Ascending aorta (tissue), 2 donors: ENCODE data around the gene SEZ6L. TPM values are rescaled to one million over a fixed set of nuclear protein-coding genes. Genes with fewer than 3 reads are reported as not detected.

Source experiments
- DNase-seq, 2 donors: peaks; one replicate each; pipeline ENCODE4 v3.0.0-alpha.2; 2019; ENCODE audit warnings: low spot score in 2 of 2
- H3K27ac ChIP-seq, 2 donors: fragments of 200-600 bp; sonication (generic); one replicate each; pipeline ENCODE4 v1.5.1; 2016 to 2017; ENCODE audit warnings: mild to moderate bottlenecking in 1 of 2
- H3K27me3 ChIP-seq: fragments of 200-600 bp; sonication (generic); one replicate; pipeline ENCODE4 v1.5.1; 2017
- H3K36me3 ChIP-seq, 2 donors: fragments of 200-600 bp; sonication (generic); one replicate each; pipeline ENCODE4 v1.5.1; 2016
- H3K4me1 ChIP-seq, 2 donors: fragments of 200-600 bp; sonication (generic); one replicate each; pipeline ENCODE4 v1.5.1; 2016 to 2017; ENCODE audit warnings: mild to moderate bottlenecking in 1 of 2
- H3K4me3 ChIP-seq, 2 donors: fragments of 200-600 bp; sonication (generic); one replicate each; pipeline ENCODE4 v1.5.1; 2016 to 2017; ENCODE audit warnings: mild to moderate bottlenecking in 1 of 2
- H3K9me3 ChIP-seq, 2 donors: fragments of 200-600 bp; sonication (generic); one replicate each; pipeline ENCODE4 v1.5.1; 2016
- CTCF ChIP-seq, 3 experiments: fragments of 200-600 bp in 2 of 3; fragments of 450-650 bp in 1 of 3; sonication (generic) in 2 of 3; IDR thresholded peaks; one replicate each; pipeline ENCODE4 v1.5.1; 2016 to 2019; ENCODE audit warnings: antibody characterized with exemption in 3 of 3, mild to moderate bottlenecking in 1 of 3, moderate library complexity in 1 of 3
- intact Hi-C: fragments of 100-400 bp; cut with DNase I; formaldehyde crosslinking; loops from one replicate; pipeline ENCODE4 v1.15.1; 2023
- total RNA-seq: library from RNA; depleted of rRNA; stranded (reverse); fragments of >200 nt; gene quantifications from one replicate; pipeline ENCODE4 v1.1.0, GENCODE V29; 2016

Gene SEZ6L
- total RNA-seq, 1 donor from 2014 or later, result not detected

DNA sequence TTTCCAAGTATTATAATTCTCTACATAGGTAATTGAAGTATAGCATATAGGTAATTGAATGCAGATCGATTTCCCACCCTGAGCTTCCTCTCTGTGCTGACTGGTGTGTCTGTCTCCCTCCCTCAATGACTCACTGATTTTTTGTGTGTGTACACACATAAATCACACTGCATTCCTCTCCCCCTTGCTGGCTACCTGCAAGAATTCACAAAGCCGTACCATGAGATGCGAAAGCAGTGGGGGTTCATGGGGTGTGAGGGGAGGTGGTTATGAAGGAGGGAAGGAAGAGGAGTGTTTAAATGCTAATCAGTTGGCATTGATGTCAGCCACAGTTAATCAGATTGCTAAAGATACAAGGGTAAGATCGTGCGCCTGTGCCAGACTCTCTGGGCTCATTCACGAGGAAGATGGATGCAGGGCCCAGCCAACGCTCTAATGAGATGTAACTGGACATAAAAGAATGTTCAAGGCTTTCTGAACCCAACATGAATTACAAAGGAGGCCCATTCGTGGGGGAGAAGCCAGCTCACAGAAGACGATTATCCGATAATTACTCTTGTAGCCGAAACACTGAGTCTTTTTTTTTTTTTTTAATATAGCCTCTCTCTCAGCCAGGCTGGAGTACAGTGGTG, 107.4 kb downstream of the SEZ6L start:
- no peaks in the 10 kb centered on the region for H3K36me3 ChIP-seq
- no peak for DNase-seq
- intact Hi-C loops, result no loop called here
- no peak overlapping the region for H3K4me3 ChIP-seq
- no peaks in the 10 kb centered on the region for H3K4me1 ChIP-seq
- no peak for TF ChIP-seq CTCF (IDR thresholded peaks at IDR 0.05)
- H3K27ac ChIP-seq, result no peak overlapping the region
- no peaks in the 10 kb centered on the region for H3K27me3 ChIP-seq
- H3K9me3 ChIP-seq, result no peaks in the 10 kb centered on the region

DNA sequence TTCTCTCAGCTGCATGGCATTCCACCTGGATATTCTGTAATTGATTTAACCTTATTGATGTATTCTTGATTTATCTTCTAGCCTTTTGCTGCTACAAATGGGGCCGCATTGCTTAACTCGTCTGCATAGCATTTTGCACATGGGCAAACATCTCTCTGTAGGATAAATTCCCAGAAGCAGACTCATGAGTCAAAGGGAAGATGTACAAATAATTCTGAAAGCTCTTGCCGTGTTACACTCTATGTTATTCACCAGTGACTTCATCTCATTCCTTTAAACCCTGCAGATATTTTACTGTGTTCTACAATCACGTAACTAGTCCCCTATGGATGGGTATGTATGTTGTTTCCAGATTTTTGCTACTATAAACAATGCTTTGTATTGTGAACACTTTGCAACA, 112.7 kb downstream of the SEZ6L start:
- H3K9me3 ChIP-seq, result no peaks in the 10 kb centered on the region
- intact Hi-C loops, result no loop called here
- H3K27ac ChIP-seq, result no peak overlapping the region
- DNase-seq, result no peak
- TF ChIP-seq CTCF (IDR thresholded peaks at IDR 0.05), result no peak
- no peaks in the 10 kb centered on the region for H3K27me3 ChIP-seq
- no peak overlapping the region for H3K4me3 ChIP-seq
- H3K36me3 ChIP-seq, result no peaks in the 10 kb centered on the region
- H3K4me1 ChIP-seq, result no peaks in the 10 kb centered on the region

DNA sequence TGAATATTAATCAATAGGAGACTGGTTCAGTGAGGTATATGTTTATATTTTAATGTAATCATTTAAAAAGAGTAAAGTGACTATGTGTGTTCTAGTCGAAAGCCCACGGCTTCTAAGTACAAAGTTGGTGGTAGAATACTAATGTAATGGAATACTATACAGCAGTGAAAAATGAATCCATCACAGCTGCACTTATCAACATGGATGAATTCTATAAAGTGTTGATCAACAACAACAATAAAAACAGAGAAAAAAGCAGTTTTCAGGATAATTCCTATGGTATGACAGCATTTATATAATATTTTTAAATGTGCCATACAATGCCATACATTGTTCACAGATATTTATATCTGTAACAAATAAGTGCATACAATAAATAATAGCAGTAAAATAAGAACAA, 114.1 kb downstream of the SEZ6L start:
- intact Hi-C loops, result no loop called here

DNA sequence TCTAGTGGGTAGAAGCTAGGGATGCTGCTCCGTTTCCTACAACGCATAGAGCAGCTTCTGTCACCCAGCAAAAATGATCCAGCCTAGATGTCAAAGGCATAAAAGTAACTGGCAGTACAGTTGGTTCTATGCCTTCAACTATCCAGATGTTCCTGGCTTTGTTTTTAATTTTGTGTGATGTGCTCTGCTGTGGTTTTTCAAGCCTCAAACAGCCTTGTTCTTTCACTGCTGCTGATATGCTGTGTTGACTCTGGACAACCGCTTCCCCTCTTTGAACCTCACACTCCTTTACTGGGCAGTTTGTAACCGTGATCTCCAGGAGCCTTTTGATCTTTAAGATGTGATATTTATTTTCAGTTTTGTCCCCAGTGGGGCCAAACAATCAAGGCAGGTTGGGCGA, 116.4 kb downstream of the SEZ6L start:
- Histone ChIP-seq H3K27me3 (no peaks in the 10 kb centered on the region), H3K4me3 (no peak overlapping the region), H3K9me3 (no peaks in the 10 kb centered on the region), H3K27ac (no peak overlapping the region), H3K36me3 (no peaks in the 10 kb centered on the region), H3K4me1 (no peaks in the 10 kb centered on the region)
- no peak for TF ChIP-seq CTCF (IDR thresholded peaks at IDR 0.05)
- intact Hi-C loops, result no loop called here
- DNase-seq, result no peak

More for the DNA sequence above, 114.1 kb downstream of the SEZ6L start:
- H3K9me3 ChIP-seq, result no peaks in the 10 kb centered on the region
- DNase-seq, result no peak
- no peak overlapping the region for H3K27ac ChIP-seq
- no peak overlapping the region for H3K4me3 ChIP-seq
- no peaks in the 10 kb centered on the region for H3K27me3 ChIP-seq
- H3K4me1 ChIP-seq, result no peaks in the 10 kb centered on the region
- H3K36me3 ChIP-seq, result no peaks in the 10 kb centered on the region
- TF ChIP-seq CTCF (IDR thresholded peaks at IDR 0.05), result no peak

- Histone ChIP-seq H3K4me1 (no peaks in the 10 kb centered on the region), H3K36me3 (no peaks in the 10 kb centered on the region), H3K4me3 (no peak overlapping the region), H3K27me3 (no peaks in the 10 kb centered on the region), H3K9me3 (no peaks in the 10 kb centered on the region), H3K27ac (no peak overlapping the region)
- DNase-seq, result no peak
- intact Hi-C loops, result no loop called here
- no peak for TF ChIP-seq CTCF (IDR thresholded peaks at IDR 0.05)
These were observed 117.0 kb downstream of the SEZ6L start for GRCh38 chr22:26286091-26286820.
